Measurements from ENCODE around the gene NTPCR.

Gene NTPCR

DNA sequence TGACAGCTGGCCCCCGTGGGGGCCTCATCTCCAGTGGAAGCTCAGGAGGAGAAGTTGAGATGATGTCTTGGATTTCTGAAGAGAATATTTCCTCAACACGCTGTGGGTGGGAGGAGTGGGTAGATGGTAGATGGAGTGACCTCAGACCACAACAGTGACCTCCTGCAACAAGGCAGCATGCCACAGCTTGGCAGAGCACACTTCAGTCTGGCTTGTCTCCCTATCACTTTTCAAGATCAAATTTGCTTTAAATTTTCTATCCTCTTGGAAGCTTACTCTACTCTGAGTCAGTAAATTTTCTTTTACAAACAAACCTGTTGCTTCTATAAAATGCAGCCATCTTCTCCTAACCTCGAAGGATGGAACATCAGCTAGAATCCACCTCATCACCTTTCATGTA lies 59.7 kb downstream of the NTPCR start:
- DNase-seq (ENCODE audit: low read depth): no peak

DNA sequence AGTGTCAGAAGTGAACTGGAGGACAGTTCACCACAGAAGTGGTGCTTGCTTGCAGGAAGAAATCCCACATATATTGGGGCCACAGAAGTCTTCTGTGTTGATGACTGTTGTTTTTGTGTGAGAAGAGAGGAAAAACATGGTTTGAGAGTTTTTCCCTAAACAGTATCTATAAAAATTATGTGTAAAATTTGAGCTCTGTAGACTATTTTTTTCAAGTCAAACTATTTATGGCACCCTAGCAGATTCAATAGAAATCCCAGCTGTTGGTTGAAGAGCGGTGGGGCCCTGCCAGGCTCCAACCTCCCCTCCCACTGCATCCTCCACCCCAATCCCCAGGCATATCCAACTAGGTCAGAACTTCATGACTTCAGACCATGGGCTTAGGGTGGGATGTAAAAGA lies 61.6 kb downstream of the NTPCR start:
- DNase-seq (ENCODE audit: low read depth): no peak

DNA sequence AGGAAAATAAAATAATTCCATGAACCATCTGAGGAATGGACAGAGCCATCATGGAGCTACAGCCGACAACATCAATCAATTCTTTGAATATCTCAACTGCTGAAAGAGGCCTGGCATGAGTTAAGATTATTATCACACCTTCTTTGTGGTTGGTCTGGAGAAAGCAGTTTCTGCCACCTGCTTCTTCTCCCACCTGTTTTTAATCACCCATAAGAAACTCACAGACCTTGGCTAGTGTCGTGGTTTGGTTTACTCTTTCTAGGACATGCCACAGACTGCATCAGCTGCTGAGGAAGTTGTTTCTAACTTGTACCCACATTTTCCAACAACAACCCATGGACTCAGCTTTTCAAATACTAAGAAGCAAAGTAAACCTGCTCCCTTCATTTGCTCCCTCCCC lies 65.6 kb downstream of the NTPCR start:
- no peak for DNase-seq (ENCODE audit: low read depth)

DNA sequence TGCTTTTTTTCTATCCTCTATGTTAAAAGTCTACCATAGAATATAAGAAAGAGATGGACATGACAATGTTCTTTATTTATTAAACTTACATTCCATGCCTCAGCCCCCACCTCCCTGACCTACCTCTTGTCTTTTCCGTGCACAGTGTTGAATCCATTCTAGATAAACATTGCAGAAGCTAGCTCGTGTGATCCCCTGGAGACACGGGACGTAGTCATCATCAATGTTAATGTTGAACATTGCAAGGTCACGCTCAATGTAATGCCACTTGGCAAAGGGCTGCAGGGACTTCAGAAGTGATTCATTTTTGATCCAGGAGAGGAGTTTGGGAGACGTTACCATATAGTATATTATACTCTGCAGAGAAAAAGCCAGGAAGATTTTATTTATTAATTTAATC lies 66.4 kb downstream of the NTPCR start:
- no peak for DNase-seq (ENCODE audit: low read depth)

DNA sequence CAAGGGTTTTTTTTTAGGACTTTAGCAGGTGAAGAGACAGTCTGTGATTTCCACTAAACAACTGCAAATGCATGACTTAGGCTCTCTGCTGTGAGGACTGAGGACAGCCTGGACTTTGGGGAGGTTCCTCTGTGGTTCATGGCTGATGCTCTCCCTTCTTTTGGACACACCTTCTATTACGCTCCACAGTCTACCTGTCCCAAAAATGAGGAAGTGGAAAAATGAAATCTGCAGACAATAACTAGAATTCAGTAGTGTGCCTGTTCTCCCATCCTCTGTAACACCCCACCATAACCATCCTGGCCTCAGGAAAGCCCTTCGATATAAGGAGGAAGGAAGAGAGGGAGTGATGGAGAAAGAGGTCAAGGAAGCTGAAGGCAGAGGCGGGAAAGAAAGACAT lies 68.7 kb downstream of the NTPCR start:
- DNase-seq (ENCODE audit: low read depth): no peak

DNA sequence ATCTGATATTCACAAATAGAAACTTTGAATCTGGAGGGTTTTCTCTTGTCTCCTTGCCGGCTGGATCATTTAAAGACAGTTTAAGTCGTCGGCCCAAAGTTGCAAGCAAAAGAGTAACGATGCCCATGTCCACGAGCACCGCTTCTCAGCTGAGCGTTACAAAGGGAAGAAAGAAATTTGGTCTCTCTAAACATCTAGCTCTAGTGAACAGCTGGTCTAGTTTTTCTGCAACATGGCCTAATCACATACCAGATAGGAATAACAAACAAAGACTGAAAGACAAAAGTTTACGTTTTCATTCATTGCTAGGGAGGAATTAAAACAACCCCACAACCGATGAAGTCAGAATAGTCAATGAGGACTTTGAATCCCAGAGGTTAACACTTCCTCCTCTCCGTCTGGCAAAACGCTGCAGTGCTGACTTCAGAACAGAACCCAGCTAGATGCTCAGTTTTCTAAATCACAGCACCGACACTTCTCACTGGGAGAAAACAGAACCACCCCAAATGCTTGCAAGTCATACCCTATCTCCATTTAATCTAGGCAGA lies 69.4 kb downstream of the NTPCR start:
- DNase-seq (ENCODE audit: low read depth): no peak

DNA sequence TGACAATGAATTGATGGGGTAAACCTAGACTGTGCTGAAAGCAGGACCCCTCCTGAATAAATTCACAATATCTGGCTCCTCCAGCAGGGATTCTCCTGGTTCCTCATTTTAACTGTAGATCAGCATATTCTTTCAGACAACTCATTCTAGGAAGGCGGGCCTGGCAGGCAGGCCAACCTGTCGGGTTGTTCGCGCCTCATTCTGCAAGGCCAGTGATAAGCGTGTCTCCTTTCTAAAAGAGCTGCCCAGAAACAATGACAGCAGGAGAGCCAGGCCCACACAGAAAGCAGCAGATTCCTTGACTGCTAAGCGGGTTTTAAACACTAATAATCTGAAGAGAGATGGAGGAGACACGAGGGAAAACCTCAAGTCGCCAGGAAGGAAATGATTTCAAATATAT lies 70.0 kb downstream of the NTPCR start:
- DNase-seq (ENCODE audit: low read depth): no peak

DNA sequence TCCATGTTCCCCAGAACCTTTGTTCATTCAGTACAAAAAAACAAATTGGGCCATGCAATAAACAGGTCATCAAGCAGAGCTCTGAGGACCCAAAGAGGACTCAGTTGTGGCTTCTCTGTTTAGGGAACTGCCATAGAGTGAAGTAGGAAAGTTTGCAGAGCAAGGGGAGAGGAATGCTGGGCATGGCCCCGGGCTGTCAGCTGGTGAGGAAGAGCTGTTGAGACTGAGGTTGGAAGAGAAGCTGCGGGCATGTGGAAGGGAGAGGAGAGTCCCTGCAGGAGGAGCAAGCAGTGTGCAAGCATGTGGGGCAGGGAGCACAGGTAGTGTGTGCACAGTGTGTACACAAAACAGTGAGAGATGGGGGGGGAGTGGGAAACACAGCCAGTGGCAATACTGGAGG lies 71.8 kb downstream of the NTPCR start:
- DNase-seq (ENCODE audit: low read depth): no peak

DNA sequence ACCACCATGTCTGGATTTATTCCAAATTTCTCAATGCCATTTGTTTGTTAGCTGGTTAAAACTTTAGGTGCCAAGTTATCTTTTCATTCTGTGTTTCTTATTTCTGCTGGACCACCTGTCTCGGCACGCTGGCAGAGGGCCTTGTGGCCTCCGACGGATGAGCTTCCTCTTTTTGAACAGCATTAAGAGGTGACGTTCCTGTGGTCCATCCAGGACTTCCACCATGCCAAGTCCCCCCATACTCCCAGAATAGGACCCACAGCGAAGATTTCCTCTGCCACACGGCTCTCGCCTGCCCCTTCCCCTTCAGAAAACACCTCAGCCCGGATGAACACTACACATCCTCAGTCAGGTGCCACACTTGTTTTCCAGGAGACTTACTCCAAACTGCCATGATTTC lies 73.8 kb downstream of the NTPCR start:
- DNase-seq (ENCODE audit: low read depth): no peak

DNA sequence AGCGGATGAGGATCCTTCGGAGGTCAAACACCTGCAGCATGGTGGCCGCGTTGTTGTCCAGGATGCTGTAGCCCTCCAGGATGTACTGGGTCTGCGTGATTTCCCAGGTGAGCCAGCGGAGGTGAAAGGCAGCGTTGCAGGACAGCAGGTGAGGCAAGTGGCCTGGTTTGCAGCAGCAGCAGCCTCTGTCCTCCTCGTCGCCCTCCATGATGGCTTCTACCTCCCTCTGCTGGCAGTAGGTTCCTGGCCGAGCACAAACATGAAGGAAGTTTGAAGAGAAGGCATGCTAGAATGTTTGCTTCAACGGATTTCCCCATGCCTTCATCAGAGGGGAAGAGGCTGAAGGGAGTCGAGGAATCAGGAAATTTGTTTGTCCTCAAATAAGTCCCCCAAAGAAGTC lies 74.7 kb downstream of the NTPCR start:
- no peak for DNase-seq (ENCODE audit: low read depth)

DNA sequence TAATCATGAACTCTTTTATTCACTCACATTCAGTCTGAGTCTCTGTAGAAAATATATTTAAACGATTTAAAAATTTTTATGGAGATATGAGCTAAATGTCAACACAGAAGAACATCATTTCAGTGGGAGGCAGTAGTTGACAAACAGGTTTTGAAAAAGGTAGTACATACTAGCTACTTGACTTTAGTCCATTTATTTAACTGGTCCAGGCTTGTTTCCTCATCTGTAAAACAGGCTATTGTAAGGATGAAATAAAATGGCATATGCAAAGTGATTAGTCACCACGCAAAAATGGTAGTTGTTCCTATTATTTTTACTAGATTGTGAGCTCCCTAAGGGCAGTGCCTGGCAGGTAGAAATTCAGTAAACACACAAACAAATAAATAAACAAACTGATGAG lies 75.2 kb downstream of the NTPCR start:
- DNase-seq (ENCODE audit: low read depth): no peak

DNA sequence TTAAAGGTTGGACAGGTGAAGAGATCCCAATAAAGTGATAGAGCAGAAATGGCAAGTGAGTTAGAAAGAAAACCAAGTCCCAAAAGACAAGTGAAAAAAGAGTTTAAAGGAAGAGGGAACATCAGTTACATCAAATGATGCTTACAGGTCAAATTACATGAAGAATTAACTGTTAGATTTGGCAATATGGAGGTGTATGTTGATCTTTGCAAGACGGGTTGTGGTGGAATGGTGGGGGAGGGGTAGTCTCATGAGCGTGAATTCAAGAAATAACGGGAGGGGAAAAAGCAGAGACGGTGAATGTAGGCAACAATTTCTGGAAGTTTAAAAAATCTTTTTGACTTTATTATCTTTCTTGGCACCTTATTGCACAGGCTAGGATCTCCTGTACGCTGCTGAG lies 76.6 kb downstream of the NTPCR start:
- DNase-seq (ENCODE audit: low read depth): no peak

DNA sequence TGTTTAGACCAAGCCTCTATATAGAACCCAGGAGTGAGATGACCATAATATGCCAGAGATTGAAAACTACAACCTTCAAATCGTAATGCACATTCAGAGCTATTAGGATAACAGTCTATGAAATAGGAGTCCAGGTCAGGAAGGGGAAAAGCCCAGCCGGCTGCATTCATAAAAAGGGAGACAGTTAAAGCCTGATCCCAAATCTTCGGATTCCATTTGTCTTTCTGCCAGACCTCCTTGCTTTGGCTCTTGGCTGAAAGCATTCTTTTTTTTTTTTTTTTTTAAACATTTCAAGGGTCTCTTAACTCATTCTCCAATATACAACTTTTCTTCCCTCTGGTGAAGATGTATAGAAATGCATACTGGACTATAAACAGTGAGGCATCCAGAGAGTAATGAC lies 81.1 kb downstream of the NTPCR start:
- no peak for DNase-seq (ENCODE audit: low read depth)

DNA sequence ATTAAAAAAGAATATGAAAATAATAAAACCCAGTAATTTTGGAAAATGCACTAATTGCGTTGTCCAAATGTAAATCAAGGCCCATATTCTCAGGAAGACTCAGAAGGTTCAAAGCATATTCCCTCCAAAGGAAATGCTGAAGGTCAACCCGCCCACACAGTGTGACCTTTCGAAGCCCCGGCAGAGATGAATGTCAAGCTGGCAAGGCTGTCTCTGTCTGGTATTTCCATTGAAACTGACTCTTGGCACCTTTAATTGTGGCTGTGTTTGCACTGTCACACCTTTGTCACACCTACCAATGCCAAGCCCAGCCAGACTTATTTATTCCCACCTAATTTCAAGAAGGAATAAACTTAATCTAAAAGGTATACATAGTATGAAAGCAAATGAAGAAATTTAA lies 82.5 kb downstream of the NTPCR start:
- no peak for DNase-seq (ENCODE audit: low read depth)

DNA sequence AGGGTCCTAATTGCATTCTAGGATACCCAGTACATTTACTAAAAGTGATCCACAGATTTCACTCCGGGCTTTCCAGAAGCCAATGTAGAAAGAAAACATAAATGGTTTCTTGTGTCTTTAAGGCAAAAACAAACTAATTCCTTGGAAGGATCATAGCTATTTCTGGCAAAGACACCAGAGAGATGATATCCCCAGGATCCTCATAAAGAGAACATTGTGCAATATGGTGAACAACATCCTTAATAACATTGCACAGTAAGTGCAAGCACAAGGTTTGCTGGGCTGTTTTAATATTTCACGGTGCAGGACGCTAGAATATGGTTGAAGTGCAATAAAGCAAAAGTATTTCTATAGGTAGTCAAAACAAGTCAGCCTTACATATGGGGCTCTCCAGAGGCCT lies 83.0 kb downstream of the NTPCR start:
- DNase-seq (ENCODE audit: low read depth): no peak
